ENCODE results near the gene MAML3.

Gene MAML3

GRCh38 chr4:139943277-139943676 is 210.7 kb downstream of the MAML3 start:
- Histone ChIP-seq H3K79me2 (no peaks in the 10 kb centered on the region), H3K9me3 (ENCODE audit: control insufficient read depth, low read length) (no peaks in the 10 kb centered on the region), H3K4me1 (no peaks in the 10 kb centered on the region), H3K4me2 (ENCODE audit: low read length) (no peak overlapping the region), H3K9ac (no peak overlapping the region), H2AFZ (no peak overlapping the region), H3K27me3 (ENCODE audit: control insufficient read depth, insufficient read depth, low read length) (no peaks in the 10 kb centered on the region), H3K36me3 (ENCODE audit: control insufficient read depth, insufficient read depth, low read length) (no peaks in the 10 kb centered on the region), H3K27ac (no peak overlapping the region), H3K4me3 (ENCODE audit: low read depth, low read length) (no peak overlapping the region)
- no peak for TF ChIP-seq CTCF (IDR thresholded peaks at IDR 0.05)

- no peak overlapping the region for H2AFZ ChIP-seq
- no peaks in the 10 kb centered on the region for H3K4me1 ChIP-seq
- no peak overlapping the region for H3K4me2 ChIP-seq (ENCODE audit: low read length)
- H3K79me2 ChIP-seq = no peaks in the 10 kb centered on the region
- no peaks in the 10 kb centered on the region for H3K9me3 ChIP-seq (ENCODE audit: control insufficient read depth, low read length)
- no peak overlapping the region for H3K4me3 ChIP-seq (ENCODE audit: low read depth, low read length)
- H3K27ac ChIP-seq = no peak overlapping the region
- H3K9ac ChIP-seq = no peak overlapping the region
- no peaks in the 10 kb centered on the region for H3K27me3 ChIP-seq (ENCODE audit: control insufficient read depth, insufficient read depth, low read length)
- H3K36me3 ChIP-seq (ENCODE audit: control insufficient read depth, insufficient read depth, low read length) = no peaks in the 10 kb centered on the region
- no peak for TF ChIP-seq CTCF (IDR thresholded peaks at IDR 0.05)
These were observed 211.7 kb downstream of the MAML3 start for GRCh38 chr4:139942241-139942640.

GRCh38 chr4:139940600-139940999 is 213.4 kb downstream of the MAML3 start:
- no peak overlapping the region for H2AFZ ChIP-seq
- H3K4me1 ChIP-seq = peaks cover 3% of the 10 kb centered on the region
- no peaks in the 10 kb centered on the region for H3K79me2 ChIP-seq
- no peaks in the 10 kb centered on the region for H3K27me3 ChIP-seq (ENCODE audit: control insufficient read depth, insufficient read depth, low read length)
- TF ChIP-seq CTCF (IDR thresholded peaks at IDR 0.05) = no peak
- no peaks in the 10 kb centered on the region for H3K9me3 ChIP-seq (ENCODE audit: control insufficient read depth, low read length)
- no peak overlapping the region for H3K27ac ChIP-seq
- no peak overlapping the region for H3K4me3 ChIP-seq (ENCODE audit: low read depth, low read length)
- no peaks in the 10 kb centered on the region for H3K36me3 ChIP-seq (ENCODE audit: control insufficient read depth, insufficient read depth, low read length)
- no peak overlapping the region for H3K4me2 ChIP-seq (ENCODE audit: low read length)
- no peak overlapping the region for H3K9ac ChIP-seq

GRCh38 chr4:139938414-139938813 is 215.6 kb downstream of the MAML3 start:
- Histone ChIP-seq H3K9ac (no peak overlapping the region), H3K4me2 (ENCODE audit: low read length) (no peak overlapping the region), H3K36me3 (ENCODE audit: control insufficient read depth, insufficient read depth, low read length) (no peaks in the 10 kb centered on the region), H2AFZ (no peak overlapping the region), H3K9me3 (ENCODE audit: control insufficient read depth, low read length) (no peaks in the 10 kb centered on the region), H3K4me3 (ENCODE audit: low read depth, low read length) (no peak overlapping the region), H3K27ac (no peak overlapping the region), H3K79me2 (no peaks in the 10 kb centered on the region), H3K4me1 (peaks cover 3% of the 10 kb centered on the region), H3K27me3 (ENCODE audit: control insufficient read depth, insufficient read depth, low read length) (no peaks in the 10 kb centered on the region)
- no peak for TF ChIP-seq CTCF (IDR thresholded peaks at IDR 0.05)

GRCh38 chr4:139935911-139936310 is 218.1 kb downstream of the MAML3 start:
- Histone ChIP-seq H3K27ac (no peak overlapping the region), H2AFZ (no peak overlapping the region), H3K27me3 (ENCODE audit: control insufficient read depth, insufficient read depth, low read length) (no peaks in the 10 kb centered on the region), H3K79me2 (no peaks in the 10 kb centered on the region), H3K36me3 (ENCODE audit: control insufficient read depth, insufficient read depth, low read length) (no peaks in the 10 kb centered on the region), H3K4me2 (ENCODE audit: low read length) (no peak overlapping the region), H3K4me1 (peaks cover 3% of the 10 kb centered on the region), H3K4me3 (ENCODE audit: low read depth, low read length) (no peak overlapping the region), H3K9me3 (ENCODE audit: control insufficient read depth, low read length) (no peaks in the 10 kb centered on the region), H3K9ac (no peak overlapping the region)
- no peak for TF ChIP-seq CTCF (IDR thresholded peaks at IDR 0.05)
